ENCODE measurements around the gene IL6R.
A peak's percentile ranks its signal among the peaks of the same experiment; 100 is the strongest.
"Not testable (repeated sequence)": the region's sequence is repeated elsewhere in the genome, so short reads cannot be mapped to it uniquely, and the experiment has no call there.

The IL6R gene

GRCh38 chr1:154406886-154407197, 1.7 kb downstream of the IL6R start:
- DNase-seq (ENCODE audit: low read depth in 2 of 2): no peak

- peak in 1 of 2 donors; percentile 65 for DNase-seq (ENCODE audit: low read depth in 2 of 2)
Observed at GRCh38 chr1:154407198-154408091, 2.3 kb downstream of the IL6R start.

- no peak for DNase-seq (ENCODE audit: low read depth in 2 of 2)
Observed at GRCh38 chr1:154408174-154408777, 3.1 kb downstream of the IL6R start.

GRCh38 chr1:154410185-154410827, 5.2 kb downstream of the IL6R start:
- DNase-seq (ENCODE audit: low read depth in 2 of 2): no peak

- DNase-seq (ENCODE audit: low read depth in 2 of 2): no peak
Observed at GRCh38 chr1:154411525-154411924, 6.4 kb downstream of the IL6R start.

- no peak for DNase-seq (ENCODE audit: low read depth in 2 of 2)
Observed at GRCh38 chr1:154413177-154413783, 8.1 kb downstream of the IL6R start.

GRCh38 chr1:154414606-154415005, 9.5 kb downstream of the IL6R start:
- DNase-seq (ENCODE audit: low read depth in 2 of 2): no peak

GRCh38 chr1:154416471-154417337, 11.6 kb downstream of the IL6R start:
- DNase-seq (ENCODE audit: low read depth in 2 of 2): no peak

GRCh38 chr1:154417338-154417608, 12.1 kb downstream of the IL6R start:
- DNase-seq (ENCODE audit: low read depth in 2 of 2): no peak

- DNase-seq (ENCODE audit: low read depth in 2 of 2): no peak
Observed at GRCh38 chr1:154418062-154418921, 13.1 kb downstream of the IL6R start.

GRCh38 chr1:154418923-154419619, 13.9 kb downstream of the IL6R start:
- DNase-seq (ENCODE audit: low read depth in 2 of 2): no peak

- DNase-seq (ENCODE audit: low read depth in 2 of 2): no peak
Observed at GRCh38 chr1:154419620-154420571, 14.8 kb downstream of the IL6R start.

GRCh38 chr1:154420961-154421924, 16.1 kb downstream of the IL6R start:
- DNase-seq (ENCODE audit: low read depth in 2 of 2): no peak

GRCh38 chr1:154422049-154422448, 16.9 kb downstream of the IL6R start:
- DNase-seq (ENCODE audit: low read depth in 2 of 2): not testable (repeated sequence)

- DNase-seq (ENCODE audit: low read depth in 2 of 2): no peak
Observed at GRCh38 chr1:154422521-154422920, 17.4 kb downstream of the IL6R start.

GRCh38 chr1:154423304-154423987, 18.3 kb downstream of the IL6R start:
- DNase-seq (ENCODE audit: low read depth in 2 of 2): no peak

- DNase-seq (ENCODE audit: low read depth in 2 of 2): no peak
Observed at GRCh38 chr1:154423988-154424326, 18.8 kb downstream of the IL6R start.

Measured in stimulated activated CD4-positive, alpha-beta T cell treated with anti-CD3 and anti-CD28 coated beads, Interleukin-15, amount 100 ng/mL, for 48 hours (primary cell).